AG09309 (cell line): ENCODE data around the gene PARD3B.

Experiments used
- DNase-seq: peaks from one replicate; pipeline ENCODE4 v3.0.0-alpha.2; 2010; ENCODE audit warnings: low read depth
- H3K4me3 ChIP-seq: 2 replicates; pipeline ENCODE4 v1.5.1; 2011; ENCODE audit warnings: mild to moderate bottlenecking, low read depth, low read length, moderate library complexity; ENCODE audit not compliant: control insufficient read depth
- CTCF ChIP-seq: IDR thresholded peaks from 2 replicates; pipeline ENCODE4 v1.5.1; 2011; ENCODE audit warnings: mild to moderate bottlenecking, low read depth, low read length, inconsistent platforms; ENCODE audit not compliant: insufficient read depth, control insufficient read depth; ENCODE audit errors: missing control alignments

The PARD3B gene

GRCh38 chr2:204891739-204892138 lies 346.5 kb downstream of the PARD3B start:
- H3K4me3 ChIP-seq = no peak overlapping the region
- no peak for TF ChIP-seq CTCF
- DNase-seq = no peak

- TF ChIP-seq CTCF = no peak
- H3K4me3 ChIP-seq = no peak overlapping the region
- peak; percentile 82 for DNase-seq
These were observed 347.4 kb downstream of the PARD3B start for GRCh38 chr2:204892506-204893255.

- DNase-seq = no peak
- no peak overlapping the region for H3K4me3 ChIP-seq
These were observed 350.9 kb downstream of the PARD3B start for GRCh38 chr2:204896146-204896545.

GRCh38 chr2:204897561-204897960 lies 352.3 kb downstream of the PARD3B start:
- no peak overlapping the region for H3K4me3 ChIP-seq
- DNase-seq = no peak
- no peak for TF ChIP-seq CTCF

More at GRCh38 chr2:204896146-204896545, 350.9 kb downstream of the PARD3B start:
- no peak for TF ChIP-seq CTCF

- no peak for TF ChIP-seq CTCF
- DNase-seq = no peak
- H3K4me3 ChIP-seq = no peak overlapping the region
These were observed 353.8 kb downstream of the PARD3B start for GRCh38 chr2:204898928-204899640.

- H3K4me3 ChIP-seq = no peak overlapping the region
- no peak for DNase-seq
- TF ChIP-seq CTCF = no peak
These were observed 354.7 kb downstream of the PARD3B start for GRCh38 chr2:204899983-204900382.
